Testis (tissue), 3 donors: ENCODE data around the gene LRIG1. TPM values are rescaled to one million over a fixed set of nuclear protein-coding genes. Genes with fewer than 3 reads are reported as not detected.

Experiments used
- DNase-seq: peaks from one replicate; pipeline ENCODE4 v3.0.0-alpha.2; 2019
- H3K27ac ChIP-seq, 2 donors: fragments of 200-600 bp; sonication (generic); one replicate each; pipeline ENCODE4 v1.5.1; 2019
- H3K27me3 ChIP-seq: fragments of 200-600 bp; sonication (generic); one replicate; pipeline ENCODE4 v1.5.1; 2019
- H3K36me3 ChIP-seq: fragments of 200-600 bp; sonication (generic); one replicate; pipeline ENCODE4 v1.5.1; 2017; ENCODE audit warnings: low read depth; ENCODE audit errors: missing control alignments
- H3K4me1 ChIP-seq: fragments of 200-600 bp; sonication (generic); one replicate; pipeline ENCODE4 v1.5.1; 2019
- H3K4me3 ChIP-seq, 2 donors: fragments of 200-600 bp; sonication (generic); one replicate each; pipeline ENCODE4 v1.5.1; 2017 to 2019
- H3K9me3 ChIP-seq: fragments of 200-600 bp; sonication (generic); one replicate; pipeline ENCODE4 v1.5.1; 2017
- POLR2A ChIP-seq: fragments of 450-650 bp; IDR thresholded peaks from one replicate; pipeline ENCODE4 v1.6.1; 2017; ENCODE audit warnings: antibody characterized with exemption, mild to moderate bottlenecking, moderate library complexity
- WGBS, 2 donors: methylation state at CpG; one replicate each; pipeline ENCODE4 v1.1.5; 2018; 5-methylcytosine and 5-hydroxymethylcytosine counted together
- intact Hi-C: fragments of 100-400 bp; cut with DNase I; formaldehyde crosslinking; loops from one replicate; pipeline ENCODE4 v1.15.1; 2023; ENCODE audit warnings: low total_unique reads
- polyA plus RNA-seq: library from polyadenylated mRNA; stranded (reverse); fragments of 350-450 nt; fragmentation: Illumina TruSeq; extraction: RNeasy Lipid Tissue Mini Kit (QIAGEN cat#74804); gene quantifications from one replicate; pipeline ENCODE4 v1.2.3, GENCODE V29; 2014; ENCODE audit warnings: low read depth, low replicate concordance; ENCODE audit not compliant: insufficient read depth
- total RNA-seq, 2 donors: library from RNA; depleted of rRNA; stranded (reverse); fragments of >200 nt; gene quantifications; one replicate each; pipeline ENCODE4 v1.2.3, GENCODE V29; 2016
- TF ChIP-seq, protein P1 (sequence below), 3 experiments: fragments of 450-650 bp in 2 of 3; fragments of 200-600 bp in 1 of 3; sonication (generic) in 1 of 3; IDR thresholded peaks; one replicate each; pipeline ENCODE4 v1.5.1; 2016 to 2019; ENCODE audit warnings: antibody characterized with exemption in 3 of 3, mild to moderate bottlenecking in 2 of 3, moderate library complexity in 1 of 3

Gene LRIG1
- total and polyA plus RNA-seq, 3 donors from 2014 or later = 62.7 to 107 (median 77.9) TPM

DNA sequence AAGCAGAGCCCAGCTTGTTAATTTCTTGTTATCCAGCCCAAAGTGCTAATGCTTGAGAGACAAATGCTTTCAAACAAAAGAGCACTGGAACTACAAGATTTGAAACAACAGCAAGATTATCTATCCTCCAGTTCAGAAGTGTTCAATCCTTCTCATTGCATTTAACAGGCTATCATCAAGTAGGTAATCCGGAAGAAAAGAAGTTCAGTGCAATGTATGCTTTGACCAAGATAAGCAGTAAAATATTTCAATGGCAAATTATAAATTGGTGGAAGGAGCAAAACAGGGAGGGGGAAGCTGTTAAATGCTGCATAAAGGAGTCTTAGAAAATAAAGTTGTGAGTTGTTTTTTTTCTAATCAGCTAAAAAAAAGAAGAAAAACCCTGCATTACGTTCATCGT is 8.8 kb downstream of the LRIG1 start:
- intact Hi-C loops = loop anchor here (10.0 kb wide), 1 partner anchor 77 kb away; no protein-coding TSS in a partner anchor
- TF ChIP-seq POLR2A = no peak
- TF ChIP-seq, protein P1, sequence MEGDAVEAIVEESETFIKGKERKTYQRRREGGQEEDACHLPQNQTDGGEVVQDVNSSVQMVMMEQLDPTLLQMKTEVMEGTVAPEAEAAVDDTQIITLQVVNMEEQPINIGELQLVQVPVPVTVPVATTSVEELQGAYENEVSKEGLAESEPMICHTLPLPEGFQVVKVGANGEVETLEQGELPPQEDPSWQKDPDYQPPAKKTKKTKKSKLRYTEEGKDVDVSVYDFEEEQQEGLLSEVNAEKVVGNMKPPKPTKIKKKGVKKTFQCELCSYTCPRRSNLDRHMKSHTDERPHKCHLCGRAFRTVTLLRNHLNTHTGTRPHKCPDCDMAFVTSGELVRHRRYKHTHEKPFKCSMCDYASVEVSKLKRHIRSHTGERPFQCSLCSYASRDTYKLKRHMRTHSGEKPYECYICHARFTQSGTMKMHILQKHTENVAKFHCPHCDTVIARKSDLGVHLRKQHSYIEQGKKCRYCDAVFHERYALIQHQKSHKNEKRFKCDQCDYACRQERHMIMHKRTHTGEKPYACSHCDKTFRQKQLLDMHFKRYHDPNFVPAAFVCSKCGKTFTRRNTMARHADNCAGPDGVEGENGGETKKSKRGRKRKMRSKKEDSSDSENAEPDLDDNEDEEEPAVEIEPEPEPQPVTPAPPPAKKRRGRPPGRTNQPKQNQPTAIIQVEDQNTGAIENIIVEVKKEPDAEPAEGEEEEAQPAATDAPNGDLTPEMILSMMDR (IDR thresholded peaks at IDR 0.05) = no peak
- no peaks in the 10 kb centered on the region for H3K36me3 ChIP-seq
- no peak for DNase-seq
- no peak overlapping the region for H3K27ac ChIP-seq
- no peak overlapping the region for H3K4me3 ChIP-seq
- H3K4me1 ChIP-seq = peaks cover 27% of the 10 kb centered on the region
- no peaks in the 10 kb centered on the region for H3K27me3 ChIP-seq
- H3K9me3 ChIP-seq = no peaks in the 10 kb centered on the region
- WGBS, 2 donors = 39 to 45% methylated on average over 3 of the region's 3 CpGs

DNA sequence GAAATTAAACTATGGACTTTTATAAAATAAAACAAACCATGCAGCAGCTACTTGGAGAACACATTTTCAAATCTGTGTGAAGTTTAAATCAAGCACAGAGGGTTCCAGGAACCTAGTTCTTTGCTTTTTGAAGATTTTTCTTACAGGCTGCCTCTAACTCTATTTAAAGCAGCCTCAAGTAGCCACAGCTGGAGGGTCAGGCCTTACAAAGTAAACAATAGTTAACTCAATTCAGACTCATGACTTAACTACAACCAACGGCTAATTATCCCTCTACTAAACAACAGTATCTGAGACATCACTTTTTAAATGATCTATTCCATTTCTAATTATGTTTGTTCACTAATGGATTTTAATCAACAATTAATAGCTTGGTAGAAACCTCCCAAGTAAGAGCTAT is 9.8 kb downstream of the LRIG1 start:
- TF ChIP-seq POLR2A = no peak
- TF ChIP-seq, protein P1 (IDR thresholded peaks at IDR 0.05) = no peak
- Histone ChIP-seq H3K9me3 (no peaks in the 10 kb centered on the region), H3K4me1 (peaks cover 26% of the 10 kb centered on the region), H3K4me3 (no peak overlapping the region), H3K27ac (peak overlapping the region in 1 of 2 donors; percentile 60), H3K36me3 (no peaks in the 10 kb centered on the region), H3K27me3 (no peaks in the 10 kb centered on the region)
- DNase-seq = no peak
- intact Hi-C loops = loop anchor here (10.0 kb wide), 1 partner anchor 76 kb away; no protein-coding TSS in a partner anchor
- 42 to 43% methylated on average over 1 of the region's 1 CpG for WGBS, 2 donors

DNA sequence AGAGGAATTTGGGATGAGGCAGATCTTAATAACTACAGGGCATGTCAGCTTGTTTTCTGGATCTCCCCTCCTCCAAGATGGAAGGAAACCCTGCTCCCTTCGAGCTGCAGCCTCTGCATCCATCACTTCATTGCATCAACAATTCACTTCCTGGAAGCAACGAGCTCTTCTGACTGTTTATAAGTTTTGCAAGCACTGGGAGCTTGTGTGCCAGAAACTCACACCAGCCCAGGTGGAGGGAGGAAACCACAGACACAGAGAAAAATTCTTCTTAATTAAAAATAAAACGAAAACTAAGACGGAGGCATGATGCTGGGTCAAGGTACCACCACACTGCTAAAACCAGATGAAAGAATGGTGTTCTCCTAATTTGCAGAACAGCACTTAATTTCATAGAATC is 10.6 kb downstream of the LRIG1 start:
- Histone ChIP-seq H3K36me3 (no peaks in the 10 kb centered on the region), H3K9me3 (no peaks in the 10 kb centered on the region), H3K27ac (no peak overlapping the region), H3K27me3 (no peaks in the 10 kb centered on the region), H3K4me3 (no peak overlapping the region), H3K4me1 (peaks cover 19% of the 10 kb centered on the region)
- intact Hi-C loops = loop anchor here (10.0 kb wide), 1 partner anchor 75 kb away; no protein-coding TSS in a partner anchor
- no peak for TF ChIP-seq POLR2A
- TF ChIP-seq, protein P1 (IDR thresholded peaks at IDR 0.05) = no peak
- 43 to 48% methylated on average over 4 of the region's 4 CpGs for WGBS, 2 donors
- no peak for DNase-seq

DNA sequence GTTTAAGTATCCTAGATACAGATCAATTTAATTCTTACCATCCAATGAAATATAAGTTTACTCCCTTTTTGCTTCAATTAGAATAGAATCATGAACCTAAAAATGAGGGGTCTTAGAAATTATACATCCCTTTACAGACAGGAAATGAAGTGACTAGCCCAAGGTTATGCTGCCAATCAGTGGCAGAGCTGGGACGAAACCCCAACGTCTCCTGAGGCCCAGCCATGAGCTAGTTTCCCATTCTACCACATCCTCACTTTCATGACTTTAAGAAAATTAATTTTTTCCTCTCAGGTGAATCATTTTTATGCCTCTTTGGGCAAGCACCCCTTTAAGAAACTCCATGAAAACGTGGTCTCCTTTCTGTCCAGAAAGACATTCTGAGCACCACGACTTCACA is 11.2 kb downstream of the LRIG1 start:
- H3K4me1 ChIP-seq = peaks cover 18% of the 10 kb centered on the region
- no peaks in the 10 kb centered on the region for H3K36me3 ChIP-seq
- DNase-seq = no peak
- WGBS, 2 donors = 67 to 76% methylated on average over 4 of the region's 4 CpGs
- H3K4me3 ChIP-seq = no peak overlapping the region
- intact Hi-C loops = no loop called here
- TF ChIP-seq, protein P1 (IDR thresholded peaks at IDR 0.05) = no peak
- no peak for TF ChIP-seq POLR2A
- H3K27me3 ChIP-seq = no peaks in the 10 kb centered on the region
- H3K27ac ChIP-seq = peak overlapping the region in 1 of 2 donors; percentile 59
- H3K9me3 ChIP-seq = no peaks in the 10 kb centered on the region

DNA sequence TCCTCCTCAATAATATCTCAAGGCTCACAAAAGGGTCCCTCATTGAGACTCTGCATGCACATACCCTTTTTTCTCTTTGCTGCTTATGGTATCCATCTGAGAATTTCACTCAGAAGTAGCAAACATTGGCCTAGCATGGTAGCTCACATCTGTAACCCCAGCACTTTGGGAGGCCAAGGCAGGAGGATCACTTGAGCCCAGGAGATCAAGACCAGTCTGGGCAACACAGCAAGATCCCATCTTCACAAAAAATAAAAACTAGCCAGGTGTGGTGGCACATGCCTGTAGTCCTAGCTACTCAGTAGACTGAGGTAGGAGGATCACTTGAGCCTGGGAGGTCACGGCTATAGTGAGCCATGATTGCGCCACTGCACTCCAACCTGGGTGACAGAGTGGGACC is 11.7 kb downstream of the LRIG1 start:
- intact Hi-C loops = no loop called here
- H3K27ac ChIP-seq = peak overlapping the region in 1 of 2 donors; percentile 59
- TF ChIP-seq POLR2A = no peak
- TF ChIP-seq, protein P1 (IDR thresholded peaks at IDR 0.05) = no peak

More for the DNA sequence above, 11.7 kb downstream of the LRIG1 start:
- no peak for DNase-seq
- Histone ChIP-seq H3K9me3 (no peaks in the 10 kb centered on the region), H3K36me3 (no peaks in the 10 kb centered on the region), H3K4me1 (peaks cover 18% of the 10 kb centered on the region), H3K4me3 (no peak overlapping the region), H3K27me3 (no peaks in the 10 kb centered on the region)
- 94 to 100% methylated on average over 2 of the region's 2 CpGs for WGBS, 2 donors
